Muscle of back (tissue), 11 donors: ENCODE data around the gene KLHL3. TPM values are rescaled to one million over a fixed set of nuclear protein-coding genes. Genes with fewer than 3 reads are reported as not detected.
A peak's percentile ranks its signal among the peaks of the same experiment; 100 is the strongest.

Experiments
- DNase-seq, 3 donors: peaks; one replicate each; pipeline versions ENCODE4 v3.0.0 to v3.0.0-alpha.2; 2013
- polyA plus RNA-seq, 10 donors: library from polyadenylated mRNA; unstranded; fragments of 120-200 nt; gene quantifications; one replicate each; pipeline ENCODE4 v1.2.1, GENCODE V29; 2013; ENCODE audit not compliant: insufficient read length in 10 of 10

KLHL3 gene
- polyA plus RNA-seq, 10 donors, result 2.5 to 8.5 (median 4.1) TPM

GRCh38 chr5:137581776-137582175 lies 154.1 kb downstream of the KLHL3 start:
- DNase-seq, result no peak

DNA sequence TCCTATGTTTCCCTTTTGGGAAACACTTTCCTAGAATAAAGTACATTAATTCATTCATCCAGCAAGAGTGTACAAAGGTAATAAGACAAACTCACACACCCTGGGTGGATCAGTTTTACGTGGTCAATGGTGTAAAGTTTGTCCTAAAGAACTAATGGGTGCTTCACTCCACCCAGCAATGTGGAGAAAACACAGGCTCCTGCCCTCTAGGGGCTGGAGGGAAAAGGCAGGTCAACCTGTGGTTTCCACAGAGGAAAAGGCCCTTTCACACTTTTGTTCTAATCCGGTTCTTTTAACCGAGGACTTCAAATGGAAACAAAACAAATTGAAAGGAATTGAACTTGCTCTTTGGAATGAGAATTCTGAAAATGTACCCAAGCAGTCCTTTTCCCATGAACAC lies 155.9 kb downstream of the KLHL3 start:
- no peak for DNase-seq

GRCh38 chr5:137575847-137576246 lies 160.0 kb downstream of the KLHL3 start:
- DNase-seq, result peak in 1 of 3 donors; percentile 53

- DNase-seq, result no peak
Measured at GRCh38 chr5:137575211-137575610, 160.7 kb downstream of the KLHL3 start.

- DNase-seq, result no peak
Measured at GRCh38 chr5:137573376-137573775, 162.5 kb downstream of the KLHL3 start.

GRCh38 chr5:137572042-137572695 lies 163.7 kb downstream of the KLHL3 start:
- DNase-seq, result no peak

- no peak for DNase-seq
Measured at GRCh38 chr5:137570070-137570469, 165.8 kb downstream of the KLHL3 start.

Other genes with a start within 250 kb of the KLHL3 start
- gene SPOCK1, start 236.8 kb downstream of the KLHL3 start, polyA plus RNA-seq, result 10 to 100 TPM in 2 of 10 donors, 1 to 10 TPM in 8; 4.0 to 19.9 (median 6.7) TPM
- 10 to 100 TPM; 25.7 to 55.6 (median 34.3) TPM for gene HNRNPA0, start 18.3 kb upstream of the KLHL3 start, polyA plus RNA-seq
- 100 to 1,000 TPM; 120 to 384 (median 266) TPM for gene MYOT, start 131.8 kb upstream of the KLHL3 start, polyA plus RNA-seq
- gene PKD2L2, start 153.4 kb upstream of the KLHL3 start, polyA plus RNA-seq, result under 1 TPM; 0.22 to 0.59 (median 0.39) TPM